ENCODE data around the gene BMX. TPM values are rescaled to one million over a fixed set of nuclear protein-coding genes. Genes with fewer than 3 reads are reported as not detected.

Gene BMX
- polyA plus RNA-seq, 2 donors, result 0.22 to 0.33 TPM

DNA sequence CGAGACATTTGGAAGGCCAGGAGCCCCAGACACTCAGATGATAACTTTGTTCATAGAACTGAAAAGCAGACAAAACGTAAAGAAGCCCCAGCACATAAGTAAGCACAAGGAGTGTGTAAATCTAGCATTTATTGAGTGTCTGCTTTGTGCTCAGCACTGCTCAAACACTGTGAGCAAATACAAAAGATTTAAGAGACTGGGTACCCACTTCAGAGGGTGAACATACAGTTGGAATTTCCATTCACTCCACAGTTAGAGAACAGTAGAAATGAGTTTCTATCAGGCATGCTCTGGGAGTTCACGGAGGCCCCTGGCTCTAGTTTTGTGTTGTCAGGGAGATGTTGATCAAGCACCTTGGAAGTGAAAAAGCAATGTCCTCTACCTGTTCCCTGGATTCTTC lies 60.3 kb downstream of the BMX start:
- Histone ChIP-seq H3K27ac (ENCODE audit: low read depth in 2 of 2, low read length in 1 of 2) (no peak overlapping the region), H3K4me1 (ENCODE audit: control insufficient read depth in 2 of 2, insufficient read depth in 2 of 2, low read length in 1 of 2) (no peaks in the 10 kb centered on the region), H3K36me3 (ENCODE audit: control insufficient read depth in 2 of 2, insufficient read depth in 2 of 2, low read length in 1 of 2) (no peaks in the 10 kb centered on the region), H3K27me3 (ENCODE audit: control insufficient read depth in 1 of 2, insufficient read depth in 2 of 2, low read length in 2 of 2) (peaks cover 0 to 6% of the 10 kb centered on the region in 2 donors), H3K9me3 (ENCODE audit: control insufficient read depth in 2 of 2, insufficient read depth in 1 of 2, low read depth in 1 of 2, low read length in 1 of 2) (no peaks in the 10 kb centered on the region), H3K4me3 (ENCODE audit: low read depth in 1 of 2, low read length in 2 of 2) (no peak overlapping the region)
- 71 to 90% methylated on average over 3 of the region's 3 CpGs for WGBS, 2 donors

DNA sequence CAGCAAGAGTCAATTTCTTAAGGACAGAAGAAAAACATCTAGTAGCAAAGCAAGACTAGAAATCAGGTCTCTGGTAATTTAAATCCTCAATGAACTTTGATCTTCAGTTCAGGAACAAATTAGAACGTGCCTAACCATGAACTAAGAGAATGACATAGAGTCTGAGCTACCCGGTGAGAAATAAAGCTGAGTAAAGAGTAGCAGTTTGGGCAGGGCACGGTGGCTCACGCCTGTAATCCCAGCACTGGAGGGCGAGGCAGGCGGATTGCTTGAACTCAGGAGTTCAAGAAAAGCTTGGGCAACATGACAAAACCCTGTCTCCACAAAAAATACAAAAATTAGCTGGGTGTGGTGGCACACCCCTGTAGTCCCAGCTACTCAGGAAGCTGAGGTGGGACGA lies 62.4 kb downstream of the BMX start:
- 32 to 39% methylated on average over 7 of the region's 7 CpGs for WGBS, 2 donors
- H3K9me3 ChIP-seq (ENCODE audit: control insufficient read depth in 2 of 2, insufficient read depth in 1 of 2, low read depth in 1 of 2, low read length in 1 of 2), result no peaks in the 10 kb centered on the region
- no peak overlapping the region for H3K4me3 ChIP-seq (ENCODE audit: low read depth in 1 of 2, low read length in 2 of 2)
- H3K27me3 ChIP-seq (ENCODE audit: control insufficient read depth in 1 of 2, insufficient read depth in 2 of 2, low read length in 2 of 2), result peaks cover 0 to 6% of the 10 kb centered on the region in 2 donors
- no peaks in the 10 kb centered on the region for H3K36me3 ChIP-seq (ENCODE audit: control insufficient read depth in 2 of 2, insufficient read depth in 2 of 2, low read length in 1 of 2)
- H3K27ac ChIP-seq (ENCODE audit: low read depth in 2 of 2, low read length in 1 of 2), result peak overlapping the region in 1 of 2 donors; percentile 60
- no peaks in the 10 kb centered on the region for H3K4me1 ChIP-seq (ENCODE audit: control insufficient read depth in 2 of 2, insufficient read depth in 2 of 2, low read length in 1 of 2)

- Histone ChIP-seq H3K27ac (ENCODE audit: low read depth in 2 of 2, low read length in 1 of 2) (peak overlapping the region; percentile 45 to 74), H3K36me3 (ENCODE audit: control insufficient read depth in 2 of 2, insufficient read depth in 2 of 2, low read length in 1 of 2) (no peaks in the 10 kb centered on the region), H3K4me3 (ENCODE audit: low read depth in 1 of 2, low read length in 2 of 2) (no peak overlapping the region), H3K4me1 (ENCODE audit: control insufficient read depth in 2 of 2, insufficient read depth in 2 of 2, low read length in 1 of 2) (no peaks in the 10 kb centered on the region), H3K27me3 (ENCODE audit: control insufficient read depth in 1 of 2, insufficient read depth in 2 of 2, low read length in 2 of 2) (peaks cover 0 to 8% of the 10 kb centered on the region in 2 donors), H3K9me3 (ENCODE audit: control insufficient read depth in 2 of 2, insufficient read depth in 1 of 2, low read depth in 1 of 2, low read length in 1 of 2) (no peaks in the 10 kb centered on the region)
- WGBS, 2 donors, result 9 to 14% methylated on average over 5 of the region's 5 CpGs
Observed at GRCh38 chrX:15564981-15565579, 64.5 kb downstream of the BMX start.

DNA sequence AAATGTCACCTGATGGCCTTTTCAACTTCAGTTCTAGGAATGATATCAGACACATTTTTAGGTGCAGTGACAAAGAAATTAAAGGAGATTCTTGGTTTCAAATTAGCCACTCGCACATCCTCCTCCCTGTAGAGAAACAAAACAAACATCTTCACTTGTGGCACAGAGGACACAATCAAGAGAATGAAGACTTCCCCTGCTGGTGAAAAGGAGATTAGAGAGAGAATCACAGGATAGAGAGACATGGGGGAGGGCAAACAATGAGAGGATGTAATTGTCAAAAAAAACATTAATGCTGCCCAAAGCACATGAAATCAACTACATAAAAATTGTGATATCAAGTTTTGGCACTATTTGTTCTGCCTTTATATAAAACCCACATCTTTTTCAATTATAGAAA lies 65.6 kb downstream of the BMX start:
- no peaks in the 10 kb centered on the region for H3K9me3 ChIP-seq (ENCODE audit: control insufficient read depth in 2 of 2, insufficient read depth in 1 of 2, low read depth in 1 of 2, low read length in 1 of 2)
- no peak overlapping the region for H3K27ac ChIP-seq (ENCODE audit: low read depth in 2 of 2, low read length in 1 of 2)
- WGBS, 2 donors, result 59 to 77% methylated on average over 1 of the region's 1 CpG
- no peaks in the 10 kb centered on the region for H3K36me3 ChIP-seq (ENCODE audit: control insufficient read depth in 2 of 2, insufficient read depth in 2 of 2, low read length in 1 of 2)
- H3K4me1 ChIP-seq (ENCODE audit: control insufficient read depth in 2 of 2, insufficient read depth in 2 of 2, low read length in 1 of 2), result no peaks in the 10 kb centered on the region
- no peak overlapping the region for H3K4me3 ChIP-seq (ENCODE audit: low read depth in 1 of 2, low read length in 2 of 2)
- H3K27me3 ChIP-seq (ENCODE audit: control insufficient read depth in 1 of 2, insufficient read depth in 2 of 2, low read length in 2 of 2), result peaks cover 0 to 9% of the 10 kb centered on the region in 2 donors

- WGBS, 2 donors, result 43 to 68% methylated on average over 1 of the region's 1 CpG
- no peaks in the 10 kb centered on the region for H3K36me3 ChIP-seq (ENCODE audit: control insufficient read depth in 2 of 2, insufficient read depth in 2 of 2, low read length in 1 of 2)
- H3K4me1 ChIP-seq (ENCODE audit: control insufficient read depth in 2 of 2, insufficient read depth in 2 of 2, low read length in 1 of 2), result no peaks in the 10 kb centered on the region
- H3K27ac ChIP-seq (ENCODE audit: low read depth in 2 of 2, low read length in 1 of 2), result no peak overlapping the region
- H3K27me3 ChIP-seq (ENCODE audit: control insufficient read depth in 1 of 2, insufficient read depth in 2 of 2, low read length in 2 of 2), result peaks cover 0 to 11% of the 10 kb centered on the region in 2 donors
- no peak overlapping the region for H3K4me3 ChIP-seq (ENCODE audit: low read depth in 1 of 2, low read length in 2 of 2)
- no peaks in the 10 kb centered on the region for H3K9me3 ChIP-seq (ENCODE audit: control insufficient read depth in 2 of 2, insufficient read depth in 1 of 2, low read depth in 1 of 2, low read length in 1 of 2)
Observed at GRCh38 chrX:15567267-15567666, 66.7 kb downstream of the BMX start.

GRCh38 chrX:15567886-15568616 lies 67.4 kb downstream of the BMX start:
- H3K36me3 ChIP-seq (ENCODE audit: control insufficient read depth in 2 of 2, insufficient read depth in 2 of 2, low read length in 1 of 2), result no peaks in the 10 kb centered on the region
- no peak overlapping the region for H3K27ac ChIP-seq (ENCODE audit: low read depth in 2 of 2, low read length in 1 of 2)
- no peaks in the 10 kb centered on the region for H3K9me3 ChIP-seq (ENCODE audit: control insufficient read depth in 2 of 2, insufficient read depth in 1 of 2, low read depth in 1 of 2, low read length in 1 of 2)
- H3K4me3 ChIP-seq (ENCODE audit: low read depth in 1 of 2, low read length in 2 of 2), result no peak overlapping the region
- peaks cover 0 to 11% of the 10 kb centered on the region in 2 donors for H3K27me3 ChIP-seq (ENCODE audit: control insufficient read depth in 1 of 2, insufficient read depth in 2 of 2, low read length in 2 of 2)
- WGBS, 2 donors, result 38 to 53% methylated on average over 7 of the region's 7 CpGs
- no peaks in the 10 kb centered on the region for H3K4me1 ChIP-seq (ENCODE audit: control insufficient read depth in 2 of 2, insufficient read depth in 2 of 2, low read length in 1 of 2)

GRCh38 chrX:15570145-15570544 lies 69.5 kb downstream of the BMX start:
- Histone ChIP-seq H3K4me1 (ENCODE audit: control insufficient read depth in 2 of 2, insufficient read depth in 2 of 2, low read length in 1 of 2) (no peaks in the 10 kb centered on the region), H3K36me3 (ENCODE audit: control insufficient read depth in 2 of 2, insufficient read depth in 2 of 2, low read length in 1 of 2) (no peaks in the 10 kb centered on the region), H3K4me3 (ENCODE audit: low read depth in 1 of 2, low read length in 2 of 2) (no peak overlapping the region), H3K27ac (ENCODE audit: low read depth in 2 of 2, low read length in 1 of 2) (no peak overlapping the region), H3K9me3 (ENCODE audit: control insufficient read depth in 2 of 2, insufficient read depth in 1 of 2, low read depth in 1 of 2, low read length in 1 of 2) (no peaks in the 10 kb centered on the region), H3K27me3 (ENCODE audit: control insufficient read depth in 1 of 2, insufficient read depth in 2 of 2, low read length in 2 of 2) (peaks cover 0 to 9% of the 10 kb centered on the region in 2 donors)
- WGBS, 2 donors, result 31 to 45% methylated on average over 1 of the region's 1 CpG

- no peak overlapping the region for H3K27ac ChIP-seq (ENCODE audit: low read depth in 2 of 2, low read length in 1 of 2)
- H3K4me1 ChIP-seq (ENCODE audit: control insufficient read depth in 2 of 2, insufficient read depth in 2 of 2, low read length in 1 of 2), result no peaks in the 10 kb centered on the region
- peaks cover 0 to 7% of the 10 kb centered on the region in 2 donors for H3K27me3 ChIP-seq (ENCODE audit: control insufficient read depth in 1 of 2, insufficient read depth in 2 of 2, low read length in 2 of 2)
- 39 to 41% methylated on average over 2 of the region's 2 CpGs for WGBS, 2 donors
- H3K9me3 ChIP-seq (ENCODE audit: control insufficient read depth in 2 of 2, insufficient read depth in 1 of 2, low read depth in 1 of 2, low read length in 1 of 2), result no peaks in the 10 kb centered on the region
- no peaks in the 10 kb centered on the region for H3K36me3 ChIP-seq (ENCODE audit: control insufficient read depth in 2 of 2, insufficient read depth in 2 of 2, low read length in 1 of 2)
- H3K4me3 ChIP-seq (ENCODE audit: low read depth in 1 of 2, low read length in 2 of 2), result no peak overlapping the region
Observed at GRCh38 chrX:15574017-15574416, 73.4 kb downstream of the BMX start.

DNA sequence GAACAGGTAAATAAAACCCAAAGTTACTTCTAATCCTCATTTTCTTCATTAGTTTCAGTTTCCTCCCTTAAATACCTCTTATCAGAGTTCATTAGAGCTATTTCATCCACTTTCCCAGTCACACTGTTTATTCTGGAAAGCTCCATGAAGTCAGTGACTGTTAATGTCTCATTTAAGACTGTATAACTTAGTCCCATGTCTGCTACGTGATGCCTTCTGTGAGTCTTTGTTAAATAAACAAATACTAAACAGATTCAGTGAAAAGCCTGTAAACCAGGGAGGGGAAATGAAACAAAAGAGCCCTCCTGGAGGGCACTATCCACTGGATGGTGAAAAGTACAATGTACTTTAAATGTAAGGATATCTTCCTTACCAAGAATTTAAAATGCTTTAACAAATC lies 75.4 kb downstream of the BMX start:
- Histone ChIP-seq H3K36me3 (ENCODE audit: control insufficient read depth in 2 of 2, insufficient read depth in 2 of 2, low read length in 1 of 2) (no peaks in the 10 kb centered on the region), H3K27me3 (ENCODE audit: control insufficient read depth in 1 of 2, insufficient read depth in 2 of 2, low read length in 2 of 2) (peaks cover 0 to 4% of the 10 kb centered on the region in 2 donors), H3K4me1 (ENCODE audit: control insufficient read depth in 2 of 2, insufficient read depth in 2 of 2, low read length in 1 of 2) (no peaks in the 10 kb centered on the region), H3K9me3 (ENCODE audit: control insufficient read depth in 2 of 2, insufficient read depth in 1 of 2, low read depth in 1 of 2, low read length in 1 of 2) (no peaks in the 10 kb centered on the region), H3K4me3 (ENCODE audit: low read depth in 1 of 2, low read length in 2 of 2) (no peak overlapping the region), H3K27ac (ENCODE audit: low read depth in 2 of 2, low read length in 1 of 2) (no peak overlapping the region)
- 17 to 33% methylated on average over 1 of the region's 1 CpG for WGBS, 2 donors
